ENCODE data around the gene PAPPA2.

The PAPPA2 gene

DNA sequence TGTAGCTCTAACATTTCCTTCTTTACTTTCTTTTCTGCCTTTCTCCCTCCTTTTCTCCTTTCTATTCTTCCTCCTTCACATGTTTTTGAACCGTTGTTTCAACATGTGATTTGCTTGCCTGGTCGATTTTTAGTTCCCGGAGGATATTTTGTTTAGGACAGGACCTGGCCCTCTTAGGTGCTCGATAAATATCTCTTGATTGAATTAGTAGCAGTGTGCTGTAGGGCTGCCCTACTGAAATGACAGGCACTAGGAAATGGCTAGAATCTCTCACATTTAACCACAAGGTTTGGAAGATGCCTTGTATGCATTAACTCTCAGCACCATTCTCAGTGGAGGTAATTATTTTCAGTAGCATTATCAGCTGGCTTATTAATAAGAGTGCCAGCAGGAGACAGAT lies 305.6 kb downstream of the PAPPA2 start:
- DNase-seq (ENCODE audit: low spot score) = no peak

- DNase-seq (ENCODE audit: low spot score) = no peak
Measured at GRCh38 chr1:176770066-176770465, 307.1 kb downstream of the PAPPA2 start.

- no peak for DNase-seq (ENCODE audit: low spot score)
Measured at GRCh38 chr1:176773038-176773437, 310.1 kb downstream of the PAPPA2 start.

- no peak for DNase-seq (ENCODE audit: low spot score)
Measured at GRCh38 chr1:176774224-176774623, 311.2 kb downstream of the PAPPA2 start.

DNA sequence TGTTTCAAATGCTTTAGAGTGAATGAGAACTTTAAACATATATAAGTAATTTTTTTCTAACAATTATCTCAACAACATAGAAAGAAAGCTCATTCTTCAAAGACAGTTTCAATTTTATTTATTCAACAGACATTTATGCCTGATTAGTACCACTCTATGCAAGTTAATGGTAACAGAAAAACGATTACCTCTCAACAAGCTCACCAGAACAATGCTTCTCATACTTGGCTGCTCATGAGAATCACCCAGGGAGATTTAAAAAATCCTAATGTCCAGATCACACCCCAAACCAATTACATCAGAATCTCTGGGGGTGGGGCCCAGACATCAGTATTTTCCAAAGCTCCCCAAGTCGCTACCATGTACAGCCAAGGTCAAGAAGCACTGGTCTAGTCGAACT lies 312.4 kb downstream of the PAPPA2 start:
- no peak for DNase-seq (ENCODE audit: low spot score)

DNA sequence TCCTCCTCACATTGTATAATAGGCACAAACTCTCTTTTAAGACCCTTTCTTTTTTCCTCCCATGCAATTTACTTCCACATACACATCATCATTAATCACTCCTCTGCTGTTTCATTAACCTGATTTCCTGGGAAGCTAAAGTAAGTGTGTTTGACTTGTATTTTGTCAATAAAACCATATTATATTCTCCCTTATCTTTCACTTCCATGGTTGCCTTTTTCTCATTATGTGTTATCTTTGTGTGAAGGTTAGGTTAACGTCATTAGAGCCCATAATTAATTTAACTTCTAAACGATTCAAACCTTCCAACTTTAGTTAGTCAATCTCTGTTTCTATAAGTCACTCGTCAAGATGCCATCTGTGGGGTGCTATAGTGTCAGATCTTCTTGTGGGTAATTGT lies 313.0 kb downstream of the PAPPA2 start:
- DNase-seq (ENCODE audit: low spot score) = no peak

DNA sequence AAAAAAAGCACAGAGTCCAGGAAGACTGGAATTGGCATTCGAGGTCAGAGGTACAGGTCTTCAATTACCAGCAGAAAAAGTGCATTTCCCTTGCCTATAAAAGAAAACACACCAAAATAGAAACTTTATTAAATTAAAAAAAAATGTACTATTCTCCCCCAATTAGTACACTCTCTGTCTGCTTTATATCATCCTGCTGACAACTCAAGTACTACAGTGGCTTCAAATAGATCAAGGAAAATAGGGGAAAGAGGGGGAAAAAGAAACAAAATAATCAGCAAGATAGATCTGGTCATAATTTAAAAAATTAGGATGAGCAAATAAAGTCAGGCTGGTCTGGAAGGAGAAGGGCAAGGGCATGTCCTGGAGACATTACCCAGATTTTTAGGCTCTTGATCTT lies 315.1 kb downstream of the PAPPA2 start:
- DNase-seq (ENCODE audit: low spot score) = no peak

DNA sequence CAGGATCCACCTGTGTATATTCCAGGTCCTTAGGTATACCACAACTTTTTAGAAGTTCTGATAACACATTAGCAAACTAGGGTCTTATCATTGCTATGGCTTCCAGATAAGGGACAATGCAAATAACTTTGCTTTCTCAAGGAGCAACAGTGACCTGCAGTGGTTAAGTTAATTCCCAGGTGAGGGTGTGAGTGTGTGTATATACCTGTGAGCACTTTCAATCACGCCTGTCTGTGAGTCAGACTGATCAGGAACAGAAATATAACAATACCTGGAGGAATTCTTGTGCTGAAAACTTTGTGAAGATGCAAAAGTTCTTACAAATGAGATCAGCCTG lies 317.0 kb downstream of the PAPPA2 start:
- DNase-seq (ENCODE audit: low spot score) = no peak

- no peak for DNase-seq (ENCODE audit: low spot score)
Measured at GRCh38 chr1:176783309-176783708, 320.3 kb downstream of the PAPPA2 start.

GRCh38 chr1:176785056-176785455 lies 322.1 kb downstream of the PAPPA2 start:
- DNase-seq (ENCODE audit: low spot score) = no peak

- DNase-seq (ENCODE audit: low spot score) = no peak
Measured at GRCh38 chr1:176785791-176786190, 322.8 kb downstream of the PAPPA2 start.

- no peak for DNase-seq (ENCODE audit: low spot score)
Measured at GRCh38 chr1:176786274-176786673, 323.3 kb downstream of the PAPPA2 start.

DNA sequence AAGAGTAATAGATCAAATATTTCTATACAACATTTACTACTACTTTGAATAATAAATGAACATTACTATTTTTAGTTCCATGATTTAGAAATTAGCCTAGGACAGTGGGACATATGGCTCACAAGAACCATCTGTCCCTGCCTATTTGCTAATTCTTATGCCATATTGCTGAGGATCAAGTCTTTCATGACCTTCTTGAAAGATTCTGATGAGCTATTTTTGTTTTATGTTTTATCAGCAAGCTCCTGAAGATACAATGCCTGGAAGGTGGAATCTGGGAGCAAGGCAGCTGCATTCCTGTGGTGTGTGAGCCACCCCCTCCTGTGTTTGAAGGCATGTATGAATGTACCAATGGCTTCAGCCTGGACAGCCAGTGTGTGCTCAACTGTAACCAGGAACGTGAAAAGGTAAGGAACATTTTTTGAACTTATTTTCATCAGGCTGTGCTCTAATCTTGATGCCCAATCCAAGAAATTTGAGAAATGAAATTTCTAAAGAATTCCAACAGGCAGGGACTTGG lies 326.7 kb downstream of the PAPPA2 start:
- DNase-seq (ENCODE audit: low spot score) = no peak

DNA sequence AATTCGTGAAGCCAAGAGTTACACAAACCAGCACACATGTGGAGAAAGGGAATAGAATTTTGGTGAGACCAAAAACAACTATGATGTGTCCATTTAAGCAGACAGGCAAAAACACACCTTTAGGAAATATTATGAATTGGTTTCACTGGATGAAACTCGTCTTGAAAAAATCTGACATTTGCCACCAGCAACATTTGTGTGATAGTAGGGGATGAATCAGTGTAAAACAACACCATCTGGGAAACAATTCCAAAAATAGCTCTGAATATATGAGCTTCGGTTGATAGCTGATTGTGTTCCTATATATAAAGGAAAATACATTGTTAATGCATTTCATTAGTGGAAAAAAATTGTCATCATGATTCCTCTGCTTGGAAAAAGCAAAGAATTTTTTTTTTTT lies 327.8 kb downstream of the PAPPA2 start:
- DNase-seq (ENCODE audit: low spot score) = no peak

- DNase-seq (ENCODE audit: low spot score) = no peak
Measured at GRCh38 chr1:176791906-176792305, 328.9 kb downstream of the PAPPA2 start.

DNA sequence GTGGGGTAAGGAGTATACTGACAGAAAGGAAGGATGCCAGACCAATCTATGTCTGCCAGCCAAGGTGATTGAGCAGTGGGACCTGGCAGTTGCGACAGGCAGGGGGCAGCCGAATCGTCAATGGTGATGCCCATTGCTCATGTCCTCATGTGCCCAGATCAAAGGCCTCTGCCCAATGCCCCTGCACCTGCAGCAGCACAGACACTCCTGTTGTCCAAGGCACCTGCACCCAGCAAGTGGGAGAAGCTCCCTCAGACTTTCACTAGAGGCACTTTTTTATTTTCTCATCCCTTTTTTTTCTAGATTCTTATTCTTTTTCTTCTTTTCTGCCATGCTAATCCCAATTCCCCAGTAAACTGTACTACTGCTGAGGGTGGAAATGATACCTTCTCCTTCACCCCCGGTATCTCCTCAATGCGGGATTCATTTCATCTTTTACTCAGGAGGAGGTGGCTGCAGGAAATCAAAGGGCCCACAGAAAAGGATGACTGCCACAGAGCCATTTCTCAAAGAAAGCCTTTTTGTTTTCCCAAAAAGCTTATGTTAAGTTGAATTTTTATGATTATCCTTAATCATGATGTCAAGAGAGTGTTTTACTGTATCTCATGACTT lies 332.0 kb downstream of the PAPPA2 start:
- no peak for DNase-seq (ENCODE audit: low spot score)

DNA sequence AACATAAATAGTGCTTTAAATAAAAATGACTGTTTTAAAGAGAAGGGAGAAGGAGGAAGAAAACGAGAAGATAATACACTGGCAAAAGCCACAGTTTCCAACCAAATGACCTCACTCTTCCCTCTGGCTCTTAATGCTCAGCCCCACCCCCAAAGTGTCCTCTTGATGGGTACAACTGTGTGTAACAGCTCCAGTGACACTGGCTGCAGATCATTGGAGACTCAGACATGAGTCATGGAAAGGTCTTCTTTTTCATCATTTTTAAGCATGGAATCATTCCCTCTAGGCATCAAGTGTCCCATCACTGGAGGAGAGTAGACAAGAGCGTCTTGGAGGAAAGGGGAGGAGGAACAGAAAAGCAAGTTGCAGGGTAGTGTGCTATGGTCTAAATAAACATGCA lies 333.0 kb downstream of the PAPPA2 start:
- no peak for DNase-seq (ENCODE audit: low spot score)

DNA sequence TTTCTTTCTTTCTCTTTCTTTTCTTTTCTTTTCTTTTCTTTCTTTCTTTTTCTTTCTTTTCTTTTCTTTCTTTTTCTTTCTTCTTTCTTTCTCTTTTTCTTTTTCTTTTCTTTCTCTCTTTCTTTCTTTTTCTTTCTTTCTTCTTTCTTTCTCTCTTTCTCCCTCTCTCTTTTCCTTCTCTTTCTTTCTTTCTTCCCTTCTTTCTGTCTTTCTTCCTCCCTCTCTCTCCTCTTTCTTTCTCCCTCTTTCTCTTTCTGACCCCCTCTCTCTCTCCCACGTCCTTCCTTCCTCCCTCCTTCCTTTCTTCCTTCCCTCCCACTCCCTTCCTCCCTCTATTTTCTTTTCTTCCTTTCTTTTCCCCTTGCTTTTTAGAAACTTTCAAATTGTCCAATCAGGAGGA lies 333.6 kb downstream of the PAPPA2 start:
- no peak for DNase-seq (ENCODE audit: low spot score)

GRCh38 chr1:176799327-176799726 lies 336.4 kb downstream of the PAPPA2 start:
- DNase-seq (ENCODE audit: low spot score) = peak; percentile 12

DNA sequence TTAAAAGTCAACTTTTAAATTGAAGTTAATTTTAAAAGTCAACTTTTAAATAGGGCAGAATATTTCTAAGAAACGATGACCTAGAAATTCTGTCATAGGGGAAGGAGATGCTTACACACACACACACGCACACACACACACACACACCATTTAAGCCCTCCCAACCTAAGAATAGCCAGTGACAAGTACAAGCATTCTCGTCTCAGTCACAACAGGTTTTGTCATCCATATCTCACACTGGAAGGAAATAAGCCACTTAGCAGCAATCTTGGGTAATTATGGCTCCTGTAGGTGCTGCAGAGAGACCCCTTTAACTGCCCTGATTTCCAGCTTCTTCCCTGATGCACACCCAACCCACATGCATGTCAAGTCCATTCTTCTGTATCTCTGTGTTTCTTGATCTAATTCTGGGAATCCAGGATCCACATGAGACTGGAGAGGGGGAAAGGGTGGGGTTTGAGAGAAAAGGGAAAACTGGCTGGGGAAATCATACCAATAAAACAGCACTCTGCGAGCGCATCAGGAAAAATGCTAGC lies 338.1 kb downstream of the PAPPA2 start:
- DNase-seq (ENCODE audit: low spot score) = no peak

- DNase-seq (ENCODE audit: low spot score) = no peak
Measured at GRCh38 chr1:176801514-176802020, 338.6 kb downstream of the PAPPA2 start.

- DNase-seq (ENCODE audit: low spot score) = no peak
Measured at GRCh38 chr1:176802316-176802715, 339.3 kb downstream of the PAPPA2 start.

- no peak for DNase-seq (ENCODE audit: low spot score)
Measured at GRCh38 chr1:176803042-176803441, 340.1 kb downstream of the PAPPA2 start.

- DNase-seq (ENCODE audit: low spot score) = no peak
Measured at GRCh38 chr1:176803596-176803995, 340.6 kb downstream of the PAPPA2 start.
